ENCODE data around the gene TRMT2A.
A peak's percentile ranks its signal among the peaks of the same experiment; 100 is the strongest.

Gene TRMT2A

GRCh38 chr22:20106205-20106848, 10.7 kb downstream of the TRMT2A start:
- peaks cover 72% of the 10 kb centered on the region for H3K36me3 Mint-ChIP-seq (ENCODE audit: insufficient read depth)
- no peaks in the 10 kb centered on the region for H3K9me3 Mint-ChIP-seq
- H3K4me1 Mint-ChIP-seq (ENCODE audit: low read depth in 2 of 2), result peaks cover 11 to 21% of the 10 kb centered on the region in 2 donors
- no peak overlapping the region for H3K27ac Mint-ChIP-seq
- ATAC-seq (replicated peaks), result no peak
- no peak overlapping the region for H3K4me3 Mint-ChIP-seq
- no peak for DNase-seq
- no peaks in the 10 kb centered on the region for H3K27me3 Mint-ChIP-seq

GRCh38 chr22:20105456-20106204, 11.4 kb downstream of the TRMT2A start:
- no peak for ATAC-seq (replicated peaks)
- no peak for DNase-seq
- H3K36me3 Mint-ChIP-seq (ENCODE audit: insufficient read depth), result peaks cover 72% of the 10 kb centered on the region
- no peak overlapping the region for H3K27ac Mint-ChIP-seq
- no peaks in the 10 kb centered on the region for H3K27me3 Mint-ChIP-seq
- H3K4me1 Mint-ChIP-seq (ENCODE audit: low read depth in 2 of 2), result peaks cover 17 to 28% of the 10 kb centered on the region in 2 donors
- no peak overlapping the region for H3K4me3 Mint-ChIP-seq
- H3K9me3 Mint-ChIP-seq, result no peaks in the 10 kb centered on the region

- no peaks in the 10 kb centered on the region for H3K27me3 Mint-ChIP-seq
- H3K36me3 Mint-ChIP-seq (ENCODE audit: insufficient read depth), result peaks cover 75% of the 10 kb centered on the region
- no peak for ATAC-seq (replicated peaks)
- no peak for DNase-seq
- H3K4me1 Mint-ChIP-seq (ENCODE audit: low read depth in 2 of 2), result peaks cover 35 to 41% of the 10 kb centered on the region in 2 donors
- peak overlapping the region; percentile 91 to 92 for H3K27ac Mint-ChIP-seq
- H3K4me3 Mint-ChIP-seq, result no peak overlapping the region
- H3K9me3 Mint-ChIP-seq, result no peaks in the 10 kb centered on the region
Measured at GRCh38 chr22:20102203-20102780, 14.7 kb downstream of the TRMT2A start.

- DNase-seq, result no peak
- Mint-ChIP-seq H3K4me3 (no peak overlapping the region), H3K36me3 (ENCODE audit: insufficient read depth) (peaks cover 75% of the 10 kb centered on the region), H3K27me3 (no peaks in the 10 kb centered on the region), H3K27ac (peak overlapping the region; percentile 91 to 92), H3K9me3 (no peaks in the 10 kb centered on the region), H3K4me1 (ENCODE audit: low read depth in 2 of 2) (peaks cover 33 to 41% of the 10 kb centered on the region in 2 donors)
- ATAC-seq (replicated peaks), result no peak
Measured at GRCh38 chr22:20101638-20102037, 15.4 kb downstream of the TRMT2A start.

GRCh38 chr22:20099099-20099711, 17.8 kb downstream of the TRMT2A start:
- Mint-ChIP-seq H3K4me3 (peak overlapping the region; percentile 8 to 58), H3K4me1 (ENCODE audit: low read depth in 2 of 2) (peaks cover 35 to 41% of the 10 kb centered on the region in 2 donors), H3K27me3 (no peaks in the 10 kb centered on the region), H3K9me3 (no peaks in the 10 kb centered on the region), H3K27ac (peak overlapping the region; percentile 91 to 92), H3K36me3 (ENCODE audit: insufficient read depth) (peaks cover 78% of the 10 kb centered on the region)
- DNase-seq, result no peak
- no peak for ATAC-seq (replicated peaks)

GRCh38 chr22:20096574-20097420, 20.2 kb downstream of the TRMT2A start:
- no peak for ATAC-seq (replicated peaks)
- no peak for DNase-seq
- Mint-ChIP-seq H3K36me3 (ENCODE audit: insufficient read depth) (peaks cover 82% of the 10 kb centered on the region), H3K27ac (peak overlapping the region in 1 of 2 donors; percentile 92), H3K27me3 (no peaks in the 10 kb centered on the region), H3K4me3 (no peak overlapping the region), H3K9me3 (no peaks in the 10 kb centered on the region), H3K4me1 (ENCODE audit: low read depth in 2 of 2) (peaks cover 44 to 45% of the 10 kb centered on the region in 2 donors)

GRCh38 chr22:20095521-20095920, 21.5 kb downstream of the TRMT2A start:
- Mint-ChIP-seq H3K9me3 (no peaks in the 10 kb centered on the region), H3K27ac (no peak overlapping the region), H3K4me3 (peak overlapping the region in 1 of 2 donors; percentile 19)

GRCh38 chr22:20094197-20094807, 22.7 kb downstream of the TRMT2A start:
- Mint-ChIP-seq H3K9me3 (no peaks in the 10 kb centered on the region), H3K36me3 (ENCODE audit: insufficient read depth) (peaks cover 76% of the 10 kb centered on the region), H3K4me3 (peak overlapping the region; percentile 61 to 81), H3K4me1 (ENCODE audit: low read depth in 2 of 2) (peaks cover 45 to 48% of the 10 kb centered on the region in 2 donors), H3K27ac (peak overlapping the region; percentile 38 to 56), H3K27me3 (no peaks in the 10 kb centered on the region)
- DNase-seq, result peak in 1 of 3 experiments; percentile 21
- ATAC-seq (replicated peaks), result peak; percentile 37

More at GRCh38 chr22:20095521-20095920, 21.5 kb downstream of the TRMT2A start:
- ATAC-seq (replicated peaks), result no peak
- no peaks in the 10 kb centered on the region for H3K27me3 Mint-ChIP-seq
- DNase-seq, result no peak
- peaks cover 49 to 50% of the 10 kb centered on the region in 2 donors for H3K4me1 Mint-ChIP-seq (ENCODE audit: low read depth in 2 of 2)
- H3K36me3 Mint-ChIP-seq (ENCODE audit: insufficient read depth), result peaks cover 82% of the 10 kb centered on the region

GRCh38 chr22:20093418-20094196, 23.4 kb downstream of the TRMT2A start:
- Mint-ChIP-seq H3K36me3 (ENCODE audit: insufficient read depth) (peaks cover 70% of the 10 kb centered on the region), H3K9me3 (no peaks in the 10 kb centered on the region), H3K4me3 (peak overlapping the region; percentile 61 to 81), H3K27ac (peak overlapping the region; percentile 85 to 93), H3K27me3 (no peaks in the 10 kb centered on the region), H3K4me1 (ENCODE audit: low read depth in 2 of 2) (peaks cover 43 to 50% of the 10 kb centered on the region in 2 donors)
- DNase-seq, result no peak
- peak; percentile 26 for ATAC-seq (replicated peaks)

- no peaks in the 10 kb centered on the region for H3K27me3 Mint-ChIP-seq
- no peaks in the 10 kb centered on the region for H3K9me3 Mint-ChIP-seq
- peaks cover 44 to 56% of the 10 kb centered on the region in 2 donors for H3K4me1 Mint-ChIP-seq (ENCODE audit: low read depth in 2 of 2)
- H3K36me3 Mint-ChIP-seq (ENCODE audit: insufficient read depth), result peaks cover 65% of the 10 kb centered on the region
- no peak for ATAC-seq (replicated peaks)
- peak overlapping the region; percentile 85 to 93 for H3K27ac Mint-ChIP-seq
- no peak for DNase-seq
- H3K4me3 Mint-ChIP-seq, result peak overlapping the region; percentile 55 to 81
Measured at GRCh38 chr22:20092477-20092854, 24.6 kb downstream of the TRMT2A start.

- Mint-ChIP-seq H3K36me3 (ENCODE audit: insufficient read depth) (peaks cover 61% of the 10 kb centered on the region), H3K4me1 (ENCODE audit: low read depth in 2 of 2) (peaks cover 50 to 62% of the 10 kb centered on the region in 2 donors), H3K27ac (peak overlapping the region; percentile 85 to 93), H3K9me3 (no peaks in the 10 kb centered on the region), H3K4me3 (peak overlapping the region; percentile 55 to 81), H3K27me3 (no peaks in the 10 kb centered on the region)
- ATAC-seq (replicated peaks) (peak; percentile 60), DNase-seq (peak in 2 of 3 experiments; percentile 30 to 33)
Measured at GRCh38 chr22:20091690-20092476, 25.1 kb downstream of the TRMT2A start.
